GM18520 (cell line): ENCODE measurements around the gene TTC38.

Experiments
- ATAC-seq: cut with Tn5 transposase; IDR thresholded peaks from one replicate; pipeline ENCODE4 v1.9.1; 2021; ENCODE audit not compliant: unreplicated experiment

The TTC38 gene

GRCh38 chr22:46267431-46268279, at the start of gene TTC38:
TTC38 (plus strand) TSS chr22:46268008; CDS start chr22:46268040, 32 bp downstream.
- peak; percentile 60 for ATAC-seq

- no peak for ATAC-seq
Measured at GRCh38 chr22:46219636-46220035, 48.2 kb upstream of the TTC38 start.

DNA sequence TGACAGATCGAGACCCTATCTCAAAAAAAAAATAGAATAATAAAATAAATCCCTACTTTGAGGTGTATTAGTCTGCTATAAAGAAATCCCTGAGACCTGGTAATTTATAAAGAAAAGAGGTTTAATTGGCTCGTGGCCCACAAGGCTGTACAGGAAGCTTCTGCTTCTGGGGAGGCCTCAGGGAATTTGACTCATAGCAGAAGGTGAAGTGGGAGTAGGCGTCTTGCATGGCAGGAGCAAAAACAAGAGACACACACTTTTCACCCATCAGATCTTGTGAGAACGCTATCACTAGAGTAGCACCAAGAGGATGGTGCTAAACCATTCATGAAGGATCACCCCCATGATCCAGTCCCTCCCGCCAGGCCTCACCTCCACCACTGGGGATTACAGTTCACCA, 46.9 kb upstream of the TTC38 start:
- no peak for ATAC-seq

GRCh38 chr22:46224044-46224897, 43.5 kb upstream of the TTC38 start:
- ATAC-seq: no peak

GRCh38 chr22:46224898-46225290, 42.9 kb upstream of the TTC38 start:
- ATAC-seq: no peak

GRCh38 chr22:46225631-46226030, 42.2 kb upstream of the TTC38 start:
- no peak for ATAC-seq

DNA sequence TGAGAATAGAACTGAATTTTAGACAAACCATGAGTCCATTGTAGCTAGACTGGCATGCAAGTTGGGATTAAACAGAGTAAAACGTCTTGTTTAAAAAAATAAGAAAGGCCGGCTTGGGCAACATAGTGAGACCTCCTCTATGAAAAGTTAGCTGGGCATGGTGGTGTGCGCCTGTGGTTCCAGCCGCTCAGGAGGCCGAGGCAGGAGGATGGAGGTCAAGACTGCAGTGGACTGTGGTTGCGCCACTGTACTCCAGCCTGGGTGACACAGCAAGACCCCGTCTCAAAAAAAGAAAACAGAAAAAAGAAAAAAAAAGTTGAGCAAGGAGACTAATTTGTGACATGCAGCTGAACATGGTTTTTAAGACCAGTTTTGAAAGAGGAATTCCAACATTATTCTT, 41.2 kb upstream of the TTC38 start:
- no peak for ATAC-seq

GRCh38 chr22:46229701-46230100, 38.1 kb upstream of the TTC38 start:
- ATAC-seq: no peak

GRCh38 chr22:46230262-46230901, 37.4 kb upstream of the TTC38 start:
- ATAC-seq: no peak

DNA sequence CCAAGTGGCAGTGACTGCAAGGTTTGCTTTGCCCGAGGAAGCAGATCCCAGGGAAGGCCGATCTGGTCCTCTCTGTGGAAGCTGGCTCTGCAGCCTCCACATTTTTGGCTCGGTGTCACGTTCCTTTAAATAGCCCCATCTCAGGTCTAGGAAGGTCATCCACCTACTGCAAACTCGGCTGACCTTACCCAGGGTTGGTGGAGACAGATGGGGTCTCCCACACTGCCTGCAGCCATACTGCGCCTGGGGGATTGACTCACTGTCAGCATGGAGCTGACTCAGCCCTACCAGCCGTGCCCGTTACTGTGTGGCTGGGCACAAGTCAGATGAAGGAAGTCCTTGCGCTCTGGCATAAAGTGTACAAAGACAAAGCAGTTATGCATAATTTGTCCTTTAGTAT, 34.6 kb upstream of the TTC38 start:
- ATAC-seq: no peak

DNA sequence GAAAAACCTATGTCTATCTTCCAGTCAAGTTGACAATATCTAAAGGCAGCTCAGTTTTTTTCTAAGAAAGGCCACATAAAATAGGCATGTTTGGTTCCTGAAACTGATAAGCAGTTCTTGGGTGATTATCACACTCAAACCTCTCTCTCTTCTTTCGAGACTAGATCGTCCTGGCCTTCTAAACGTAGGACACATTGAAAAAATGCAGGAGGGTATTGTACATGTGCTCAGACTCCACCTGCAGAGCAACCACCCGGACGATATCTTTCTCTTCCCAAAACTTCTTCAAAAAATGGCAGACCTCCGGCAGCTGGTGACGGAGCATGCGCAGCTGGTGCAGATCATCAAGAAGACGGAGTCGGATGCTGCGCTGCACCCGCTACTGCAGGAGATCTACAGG, 32.8 kb upstream of the TTC38 start:
- ATAC-seq: no peak

DNA sequence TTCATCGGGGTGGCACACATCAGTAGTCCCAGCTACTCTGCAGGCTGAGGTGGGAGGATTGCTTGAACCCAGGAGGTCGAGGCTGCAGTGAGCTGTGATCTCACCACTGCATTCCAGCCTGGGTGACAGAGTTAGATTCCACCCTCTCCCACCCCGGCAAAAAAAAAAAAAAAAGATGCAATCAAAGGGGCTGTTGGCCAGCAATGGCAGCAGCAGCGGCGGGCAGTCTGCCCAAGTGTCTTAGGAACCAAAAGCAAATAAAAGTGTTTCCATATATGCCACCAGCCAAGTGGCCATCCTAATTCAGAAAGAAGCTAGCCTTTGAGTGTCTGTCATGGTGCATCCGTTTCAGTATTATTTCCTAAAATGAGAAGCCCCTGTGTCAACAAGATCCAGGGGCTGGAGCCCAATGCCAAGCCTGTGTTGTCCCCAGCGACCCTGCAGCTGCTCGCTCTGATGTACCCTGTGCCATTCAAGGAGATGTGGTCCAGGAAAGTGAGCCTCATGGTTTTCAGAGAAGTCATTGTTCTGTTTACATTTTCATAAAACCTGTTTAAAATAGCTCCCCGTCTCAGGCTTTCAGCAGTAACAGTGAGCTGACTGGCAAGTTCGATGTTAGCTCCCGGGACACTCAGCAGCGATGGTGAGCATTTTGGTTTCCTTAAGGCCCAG, 30.2 kb upstream of the TTC38 start:
- no peak for ATAC-seq

DNA sequence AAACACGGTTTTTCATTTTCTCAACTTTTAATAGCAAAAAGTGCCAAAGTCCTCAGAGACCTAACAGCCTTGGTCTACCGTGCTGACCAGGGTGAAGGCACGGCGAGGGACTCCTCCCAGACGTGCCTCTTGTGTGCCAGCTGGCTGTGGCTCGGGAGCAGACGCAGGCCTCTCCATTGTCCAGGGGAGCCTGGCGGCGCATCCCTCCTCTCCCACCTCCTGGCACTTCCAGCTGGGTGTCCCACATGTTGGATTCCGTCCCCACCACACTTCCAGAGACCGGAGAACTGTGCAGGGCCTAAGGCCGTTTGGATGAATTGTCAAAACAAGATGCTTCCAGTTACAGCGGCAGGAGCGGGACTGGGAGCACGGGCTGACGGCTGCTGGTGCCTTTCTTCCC, 29.3 kb upstream of the TTC38 start:
- ATAC-seq: no peak

DNA sequence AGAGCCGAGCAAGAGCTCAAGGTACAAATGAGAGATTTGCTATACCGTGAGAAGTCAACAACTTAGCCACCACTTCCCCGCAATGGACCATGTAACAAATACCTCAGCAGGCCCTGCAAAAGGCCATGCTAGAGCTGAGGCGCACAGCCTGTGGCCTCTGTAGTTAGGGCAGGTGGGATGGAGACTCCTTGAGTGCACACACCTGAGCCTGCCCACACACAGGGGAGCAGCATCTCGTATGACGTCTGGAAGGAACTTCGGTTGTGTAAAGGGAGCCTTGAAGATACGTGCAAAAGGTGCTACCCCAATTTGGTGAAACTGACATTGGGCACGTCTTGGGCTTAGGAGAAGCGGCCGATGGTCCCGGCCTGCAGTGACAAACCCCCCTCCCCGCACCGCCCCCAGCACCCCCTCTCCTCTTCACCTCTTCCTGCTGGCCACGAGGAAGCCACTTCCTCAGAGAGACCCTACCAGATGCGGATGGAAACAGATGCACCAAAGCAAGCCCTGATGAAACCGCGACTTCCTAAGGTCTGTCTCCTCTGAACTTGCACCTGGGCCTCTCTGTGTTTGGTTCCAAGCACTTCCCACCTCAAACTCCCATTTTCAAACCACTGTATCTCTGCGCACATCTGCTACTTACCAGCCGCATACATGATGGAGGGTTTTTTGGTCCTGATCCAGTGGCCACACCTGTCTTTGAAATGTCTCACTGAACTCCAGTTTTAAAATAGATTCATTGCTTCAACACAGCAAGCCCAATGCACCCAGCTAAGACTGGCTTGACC, 28.4 kb upstream of the TTC38 start:
- ATAC-seq: no peak

DNA sequence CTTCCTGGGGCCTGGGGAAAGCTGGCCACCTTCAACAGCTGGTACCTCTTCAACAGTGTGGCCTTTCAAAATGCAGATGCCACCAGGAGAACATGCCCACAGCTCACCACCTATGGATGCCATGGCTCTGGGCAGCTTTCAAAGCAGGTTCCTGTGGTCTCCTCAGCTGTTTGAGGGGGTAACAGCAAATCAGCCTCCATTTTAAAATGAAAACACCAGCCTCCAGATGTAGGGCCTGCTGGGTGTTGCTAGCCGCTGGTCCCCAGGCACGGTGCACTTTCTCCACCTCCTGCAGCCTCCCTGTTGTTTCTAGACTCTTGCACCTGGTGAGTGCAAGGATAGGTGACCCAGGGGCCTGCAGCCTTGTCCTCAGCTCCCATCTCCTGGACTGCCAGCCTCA, 27.7 kb upstream of the TTC38 start:
- no peak for ATAC-seq

- ATAC-seq: no peak
Measured at GRCh38 chr22:46240506-46240905, 27.3 kb upstream of the TTC38 start.

GRCh38 chr22:46240907-46241306, 26.9 kb upstream of the TTC38 start:
- ATAC-seq: no peak

GRCh38 chr22:46241396-46242007, 26.3 kb upstream of the TTC38 start:
- no peak for ATAC-seq

DNA sequence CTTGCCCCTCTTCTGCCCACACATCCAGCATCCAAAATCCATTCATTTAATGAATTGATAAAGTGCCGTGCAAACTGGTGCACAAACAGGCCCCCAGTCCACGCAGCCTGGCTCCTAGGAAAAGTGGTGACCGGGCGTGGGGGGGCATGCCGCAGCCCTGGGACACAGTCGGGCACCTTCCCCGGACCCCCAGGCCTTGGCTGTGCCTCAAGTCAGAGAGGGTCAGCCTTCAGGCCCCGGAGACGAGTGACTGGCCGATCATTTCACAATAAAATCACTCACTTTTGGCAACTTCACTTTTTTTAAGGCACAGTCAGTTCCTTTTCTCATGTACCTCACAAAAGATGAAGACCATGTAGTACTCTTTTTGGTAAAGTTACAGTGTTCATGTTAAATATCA, 25.7 kb upstream of the TTC38 start:
- ATAC-seq: no peak

DNA sequence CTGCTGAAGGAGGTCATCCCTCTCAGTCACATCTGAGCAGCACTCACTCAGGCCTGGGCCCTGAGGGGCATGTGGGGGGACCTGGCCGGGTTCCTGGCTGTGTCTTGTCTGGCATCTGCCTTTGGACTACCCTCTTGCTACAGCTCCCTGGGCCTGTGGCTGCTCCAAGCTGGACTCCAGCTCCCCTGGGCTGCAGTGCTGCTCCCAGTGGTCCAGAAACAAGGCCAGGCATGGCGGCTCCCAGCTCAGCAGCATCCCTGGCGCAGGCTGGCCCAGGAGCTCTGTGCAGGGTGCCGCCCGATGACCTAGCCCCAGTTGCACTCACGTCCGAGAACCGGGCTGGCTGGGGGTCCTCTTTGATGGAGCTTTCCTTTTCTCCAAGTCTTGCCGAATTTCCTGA, 23.0 kb upstream of the TTC38 start:
- ATAC-seq: no peak
